ENCODE data around the gene PDGFRB.

Gene PDGFRB

DNA sequence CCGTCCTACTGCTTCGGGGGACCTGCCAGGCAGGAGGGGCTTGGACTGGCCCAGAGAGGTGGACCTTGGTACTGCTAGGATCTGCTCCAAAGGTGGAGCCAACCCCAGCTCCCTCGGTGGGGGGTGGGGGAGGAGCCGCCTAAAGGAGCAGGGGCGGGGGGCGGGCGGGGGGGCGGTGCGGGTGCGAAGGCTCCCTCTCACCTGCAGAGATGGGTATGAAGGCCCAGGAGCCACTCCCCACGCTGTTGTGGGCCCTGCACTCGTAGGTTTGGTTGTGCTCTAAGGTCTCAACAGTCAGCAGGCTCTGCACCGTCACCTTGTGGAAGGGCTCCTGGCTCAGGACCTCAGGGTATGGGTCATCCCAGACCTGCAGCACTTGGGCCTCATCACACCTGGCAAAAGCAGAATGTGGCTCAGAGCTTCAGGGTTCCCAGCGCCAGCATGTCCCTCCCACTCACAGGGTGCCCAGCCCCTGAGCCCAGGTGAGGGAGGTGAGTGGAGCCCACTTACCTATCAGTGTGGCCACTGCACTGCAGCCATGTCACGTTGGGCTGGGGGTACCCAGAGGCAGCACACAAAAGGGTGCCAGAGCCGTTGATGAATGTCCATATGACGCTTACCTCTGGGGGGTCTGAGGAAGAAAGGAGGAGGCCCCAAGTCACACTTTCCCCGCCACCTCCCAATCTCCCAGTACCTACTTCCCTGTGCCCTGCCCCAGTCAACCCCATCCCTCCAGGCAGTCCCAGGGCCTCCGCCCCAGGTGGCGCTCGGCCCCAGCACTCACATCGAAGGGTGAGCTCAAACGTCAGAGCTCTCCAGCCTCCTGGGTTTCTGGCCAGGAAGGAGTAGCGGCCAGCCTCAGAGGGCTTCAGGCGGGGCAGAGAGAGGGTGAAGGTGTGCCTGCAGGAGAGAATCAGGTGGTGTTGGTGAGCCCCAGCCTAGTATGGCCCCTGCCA, 85.7 kb downstream of the PDGFRB start:
- Mint-ChIP-seq H3K27ac (no peak overlapping the region), H3K4me1 (peaks cover 31 to 40% of the 10 kb centered on the region in 2 donors), H3K36me3 (no peaks in the 10 kb centered on the region), H3K4me3 (no peak overlapping the region), H3K9me3 (peaks cover 0 to 4% of the 10 kb centered on the region in 2 donors), H3K27me3 (peaks cover 0 to under 1% of the 10 kb centered on the region in 2 donors)
- no peak for DNase-seq
- ATAC-seq (replicated peaks): no peak

DNA sequence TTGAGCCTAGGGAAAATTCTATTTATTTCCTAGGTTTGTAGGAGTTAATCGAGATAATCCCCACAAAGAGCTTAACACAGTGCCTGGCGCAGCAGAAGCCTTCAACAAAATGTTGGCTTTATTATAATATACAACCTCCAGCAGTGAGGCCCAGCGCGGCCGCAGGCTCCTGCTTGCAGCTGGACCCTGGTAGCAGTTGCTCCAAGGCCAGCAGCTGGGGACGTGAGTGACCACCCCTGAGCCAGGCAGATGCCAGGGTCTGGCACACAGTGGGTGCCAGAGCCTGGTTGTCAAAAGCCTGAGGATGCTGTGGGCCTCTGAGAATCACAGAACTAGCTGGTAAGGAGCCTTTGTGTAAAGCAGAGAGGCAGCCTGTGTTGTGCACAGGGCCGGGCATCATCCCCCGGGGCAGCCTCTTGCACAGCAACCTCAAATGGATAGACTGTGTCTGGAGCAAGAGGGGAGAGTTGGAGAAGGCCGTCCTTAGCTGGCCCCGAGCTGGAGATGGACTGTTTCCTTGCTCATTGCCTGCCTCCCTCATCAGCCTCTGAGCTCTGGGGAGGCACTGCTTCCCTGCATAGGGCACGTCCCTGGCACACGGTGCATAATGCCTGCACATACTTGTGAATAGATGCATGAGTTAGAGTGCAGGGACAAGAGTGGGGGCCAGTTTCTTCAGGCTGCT, 86.5 kb downstream of the PDGFRB start:
- DNase-seq (no peak), ATAC-seq (replicated peaks) (no peak)
- peaks cover 0 to 4% of the 10 kb centered on the region in 2 donors for H3K27me3 Mint-ChIP-seq
- no peak overlapping the region for H3K4me3 Mint-ChIP-seq
- H3K9me3 Mint-ChIP-seq: peaks cover 0 to 4% of the 10 kb centered on the region in 2 donors
- peaks cover 34 to 45% of the 10 kb centered on the region in 2 donors for H3K4me1 Mint-ChIP-seq
- no peak overlapping the region for H3K27ac Mint-ChIP-seq
- no peaks in the 10 kb centered on the region for H3K36me3 Mint-ChIP-seq

DNA sequence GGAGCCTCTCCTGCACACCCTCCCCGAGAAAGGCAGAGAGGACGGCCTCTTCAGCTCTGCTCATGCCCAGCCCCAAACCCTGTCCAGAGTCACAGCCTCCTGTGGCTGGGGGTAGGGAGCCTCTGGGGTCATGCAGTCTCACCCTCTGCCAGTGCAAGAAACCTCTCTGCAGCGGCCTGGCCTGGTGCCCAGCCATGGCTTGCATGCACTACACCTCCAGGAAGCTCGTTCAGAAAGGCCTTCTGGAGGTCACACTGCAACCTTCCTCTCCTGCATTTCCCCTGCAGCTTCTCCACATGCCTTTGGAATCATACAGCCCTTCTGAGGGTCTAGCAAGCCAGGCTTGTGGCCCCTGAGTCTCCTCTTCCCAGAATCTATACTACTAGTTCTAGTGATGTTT, 87.2 kb downstream of the PDGFRB start:
- Mint-ChIP-seq H3K4me1 (peaks cover 34 to 45% of the 10 kb centered on the region in 2 donors), H3K27me3 (peaks cover 3 to 6% of the 10 kb centered on the region in 2 donors), H3K27ac (no peak overlapping the region), H3K9me3 (peaks cover 0 to 4% of the 10 kb centered on the region in 2 donors), H3K4me3 (no peak overlapping the region), H3K36me3 (no peaks in the 10 kb centered on the region)
- ATAC-seq (replicated peaks): no peak
- DNase-seq: no peak

- Mint-ChIP-seq H3K4me1 (peaks cover 34 to 45% of the 10 kb centered on the region in 2 donors), H3K4me3 (no peak overlapping the region), H3K27ac (no peak overlapping the region), H3K36me3 (no peaks in the 10 kb centered on the region), H3K9me3 (peaks cover 0 to 4% of the 10 kb centered on the region in 2 donors), H3K27me3 (peaks cover 6 to 8% of the 10 kb centered on the region in 2 donors)
- no peak for ATAC-seq (replicated peaks)
- no peak for DNase-seq
These were observed 87.6 kb downstream of the PDGFRB start for GRCh38 chr5:150068071-150068470.

- peak; percentile 19 to 29 for ATAC-seq (replicated peaks)
- Mint-ChIP-seq H3K27ac (peak overlapping the region; percentile 90), H3K9me3 (no peaks in the 10 kb centered on the region), H3K4me3 (no peak overlapping the region), H3K4me1 (peaks cover 34 to 45% of the 10 kb centered on the region in 2 donors), H3K27me3 (peaks cover 6 to 8% of the 10 kb centered on the region in 2 donors), H3K36me3 (no peaks in the 10 kb centered on the region)
- no peak for DNase-seq
These were observed 88.2 kb downstream of the PDGFRB start for GRCh38 chr5:150067405-150067960.

DNA sequence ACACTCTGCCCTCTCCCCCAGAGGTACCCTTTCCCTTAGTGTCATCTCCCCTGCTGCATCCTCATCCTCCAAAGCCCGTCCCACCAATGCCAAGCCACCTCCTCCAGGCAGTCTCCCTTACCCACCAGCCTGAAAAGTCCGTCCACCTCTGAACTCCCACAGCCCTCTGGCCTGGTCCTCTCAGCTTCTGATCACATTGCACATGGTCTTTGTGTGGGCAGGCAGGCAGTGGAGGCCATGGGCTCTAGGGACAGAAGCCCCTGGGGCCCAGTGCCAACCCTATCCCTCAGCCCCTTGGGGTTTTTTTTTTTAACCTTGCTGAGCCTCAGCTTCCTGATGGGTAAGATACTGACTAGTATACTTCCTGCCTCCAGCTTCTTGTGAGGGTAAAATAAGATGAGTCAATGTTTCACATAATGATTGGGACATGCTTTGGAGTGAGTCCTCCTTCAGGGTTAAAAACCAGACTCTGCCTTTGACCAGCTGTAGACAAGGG, 88.7 kb downstream of the PDGFRB start:
- peak; percentile 50 for DNase-seq
- ATAC-seq (replicated peaks): peak; percentile 76 to 82
- Mint-ChIP-seq H3K4me1 (peaks cover 34 to 45% of the 10 kb centered on the region in 2 donors), H3K27me3 (peaks cover 6 to 8% of the 10 kb centered on the region in 2 donors), H3K4me3 (peak overlapping the region; percentile 76 to 83), H3K27ac (peak overlapping the region; percentile 90), H3K36me3 (no peaks in the 10 kb centered on the region), H3K9me3 (no peaks in the 10 kb centered on the region)

- DNase-seq: no peak
- no peaks in the 10 kb centered on the region for H3K36me3 Mint-ChIP-seq
- peaks cover 6 to 8% of the 10 kb centered on the region in 2 donors for H3K27me3 Mint-ChIP-seq
- H3K9me3 Mint-ChIP-seq: no peaks in the 10 kb centered on the region
- H3K4me3 Mint-ChIP-seq: peak overlapping the region; percentile 76 to 83
- peaks cover 35 to 45% of the 10 kb centered on the region in 2 donors for H3K4me1 Mint-ChIP-seq
- H3K27ac Mint-ChIP-seq: peak overlapping the region; percentile 90
- no peak for ATAC-seq (replicated peaks)
These were observed 89.2 kb downstream of the PDGFRB start for GRCh38 chr5:150066436-150066835.

DNA sequence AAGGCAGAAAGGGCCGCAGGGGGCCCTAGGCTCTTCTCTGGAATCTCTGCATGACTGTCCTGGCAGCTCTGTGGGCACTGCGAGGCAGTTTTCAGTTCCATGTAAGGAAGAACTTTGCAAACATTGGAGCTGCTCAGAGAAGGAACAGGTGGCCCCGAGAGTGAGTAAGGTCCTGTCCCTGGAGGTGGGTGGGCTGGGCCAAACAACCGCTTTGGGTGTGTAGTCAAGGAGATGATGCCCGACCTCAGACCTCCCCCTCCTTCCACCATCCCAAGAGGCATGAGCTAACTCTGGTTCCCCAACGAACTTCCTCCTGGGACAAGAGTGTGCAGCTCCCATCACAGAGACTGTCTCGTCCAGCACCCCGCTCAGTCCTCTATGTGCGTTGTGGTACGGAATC, 89.8 kb downstream of the PDGFRB start:
- Mint-ChIP-seq H3K4me3 (peak overlapping the region; percentile 58 to 83), H3K4me1 (peaks cover 35 to 45% of the 10 kb centered on the region in 2 donors), H3K9me3 (no peaks in the 10 kb centered on the region), H3K36me3 (no peaks in the 10 kb centered on the region), H3K27me3 (peaks cover 6 to 8% of the 10 kb centered on the region in 2 donors), H3K27ac (peak overlapping the region; percentile 89)
- ATAC-seq (replicated peaks): peak; percentile 60 to 63
- DNase-seq: peak; percentile 37

- DNase-seq (no peak), ATAC-seq (replicated peaks) (peak; percentile 3 to 12)
- peaks cover 6 to 8% of the 10 kb centered on the region in 2 donors for H3K27me3 Mint-ChIP-seq
- H3K4me1 Mint-ChIP-seq: peaks cover 35 to 45% of the 10 kb centered on the region in 2 donors
- H3K27ac Mint-ChIP-seq: peak overlapping the region; percentile 89
- H3K36me3 Mint-ChIP-seq: no peaks in the 10 kb centered on the region
- H3K4me3 Mint-ChIP-seq: peak overlapping the region in 1 of 2 donors; percentile 35
- no peaks in the 10 kb centered on the region for H3K9me3 Mint-ChIP-seq
These were observed 90.3 kb downstream of the PDGFRB start for GRCh38 chr5:150065346-150065745.

DNA sequence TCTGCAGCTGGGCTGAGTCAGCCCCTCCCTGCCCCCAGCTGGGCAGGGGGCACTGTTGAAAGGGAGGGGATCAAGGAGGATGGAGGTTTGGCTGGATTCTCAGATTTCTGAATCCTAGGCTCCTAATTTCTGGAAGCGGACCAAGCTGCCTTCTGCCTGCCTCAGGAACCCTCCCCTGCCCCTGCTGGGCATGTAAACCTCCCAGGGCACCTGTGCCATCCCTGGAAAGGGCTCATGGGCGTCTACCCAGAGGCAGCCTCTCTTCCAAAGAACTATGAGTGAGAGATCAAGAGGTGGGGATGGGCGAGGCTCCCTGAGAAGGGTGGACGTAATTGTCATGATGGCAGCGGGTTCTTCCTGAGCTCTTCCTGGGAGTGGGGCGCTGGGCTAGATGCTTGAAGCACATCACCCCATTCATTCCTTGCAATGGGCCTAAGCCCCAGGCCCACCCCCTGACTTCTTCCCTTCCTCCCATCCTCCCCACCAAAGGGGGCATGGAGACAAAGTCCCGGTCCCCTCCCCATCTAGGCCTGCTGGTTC, 90.9 kb downstream of the PDGFRB start:
- Mint-ChIP-seq H3K27me3 (peaks cover 6 to 8% of the 10 kb centered on the region in 2 donors), H3K36me3 (no peaks in the 10 kb centered on the region), H3K9me3 (no peaks in the 10 kb centered on the region), H3K4me1 (peaks cover 35 to 45% of the 10 kb centered on the region in 2 donors), H3K27ac (peak overlapping the region; percentile 89), H3K4me3 (no peak overlapping the region)
- ATAC-seq (replicated peaks) (no peak), DNase-seq (no peak)

Measured in stimulated activated naive B cell treated with anti-CD40 and anti-IgM and Interleukin-4, amounts not matched to agents 10 μg/mL and 1 μg/mL and 100 μg/mL, for 72 hours (primary cell).